Smooth muscle cell (in vitro differentiated cells): Measurements from ENCODE around the gene AK8. TPM values are rescaled to one million over a fixed set of nuclear protein-coding genes. Genes with fewer than 3 reads are reported as not detected.

Experiments used
- DNase-seq: peaks from one replicate; lab custom pipeline; 2025; ENCODE audit not compliant: unreplicated experiment; lab: John Stamatoyannopoulos, UW
- H2AFZ ChIP-seq: fragments of 200-600 bp; sonication (generic); 2 replicates; pipeline ENCODE4 v1.6.0; 2016; ENCODE audit warnings: antibody characterized with exemption, low read depth, mild to moderate bottlenecking
- H3F3A ChIP-seq: fragments of 200-600 bp; sonication (generic); 2 replicates; pipeline ENCODE4 v1.6.0; 2017; ENCODE audit warnings: antibody characterized with exemption, low read depth
- H3K27ac ChIP-seq: fragments of 200-600 bp; sonication (generic); 2 replicates; pipeline ENCODE4 v1.5.1; 2016; ENCODE audit warnings: low read depth, mild to moderate bottlenecking
- H3K27me3 ChIP-seq: fragments of 200-600 bp; sonication (generic); 2 replicates; pipeline ENCODE4 v1.6.1; 2016; ENCODE audit warnings: low read depth, mild to moderate bottlenecking
- H3K36me3 ChIP-seq: fragments of 200-600 bp; sonication (generic); 2 replicates; pipeline ENCODE4 v1.5.1; 2016; ENCODE audit warnings: low read depth
- H3K4me1 ChIP-seq: fragments of 200-600 bp; sonication (generic); 2 replicates; pipeline ENCODE4 v1.5.1; 2016; ENCODE audit warnings: low read depth
- H3K4me2 ChIP-seq: fragments of 200-600 bp; sonication (generic); 2 replicates; pipeline ENCODE4 v1.6.0; 2016; ENCODE audit warnings: mild to moderate bottlenecking
- H3K4me3 ChIP-seq: fragments of 200-600 bp; sonication (generic); 2 replicates; pipeline ENCODE4 v1.5.1; 2016; ENCODE audit warnings: mild to moderate bottlenecking
- H3K79me2 ChIP-seq: fragments of 200-600 bp; sonication (generic); 2 replicates; pipeline ENCODE4 v1.6.0; 2016; ENCODE audit warnings: low read depth, mild to moderate bottlenecking
- H3K9ac ChIP-seq: fragments of 200-600 bp; sonication (generic); 2 replicates; pipeline ENCODE4 v1.6.0; 2016; ENCODE audit warnings: low read depth
- H3K9me3 ChIP-seq: fragments of 200-600 bp; sonication (generic); replicated peaks from 2 replicates; pipeline ENCODE4 v1.5.1; 2016; ENCODE audit warnings: low read depth
- H4K20me1 ChIP-seq: fragments of 200-600 bp; sonication (generic); 2 replicates; pipeline ENCODE4 v1.6.0; 2016; ENCODE audit warnings: low read depth
- WGBS: methylation state at CpG from one replicate; pipeline ENCODE4 v1.1.7; 2016; ENCODE audit warnings: low lambda C conversion rate; 5-methylcytosine and 5-hydroxymethylcytosine counted together
- polyA plus RNA-seq: library from polyadenylated mRNA; unstranded; fragments of >200 nt; fragmentation: Nextera tagmentation; extraction: Ambion mirVana; gene quantifications from 2 replicates; pipeline ENCODE4 v1.2.1, GENCODE V29; 2016
- total RNA-seq: library from RNA; depleted of rRNA; stranded (reverse); fragments of >200 nt; gene quantifications from 2 replicates; pipeline ENCODE4 v1.2.3, GENCODE V29; 2014
- TF ChIP-seq, protein P1 (sequence below): fragments of 200-600 bp; sonication (generic); IDR thresholded peaks from 2 replicates; pipeline ENCODE4 v1.5.1; 2017; ENCODE audit warnings: borderline replicate concordance, mild to moderate bottlenecking, antibody characterized with exemption; ENCODE audit not compliant: insufficient read depth, poor library complexity, severe bottlenecking

The AK8 gene, protein sequence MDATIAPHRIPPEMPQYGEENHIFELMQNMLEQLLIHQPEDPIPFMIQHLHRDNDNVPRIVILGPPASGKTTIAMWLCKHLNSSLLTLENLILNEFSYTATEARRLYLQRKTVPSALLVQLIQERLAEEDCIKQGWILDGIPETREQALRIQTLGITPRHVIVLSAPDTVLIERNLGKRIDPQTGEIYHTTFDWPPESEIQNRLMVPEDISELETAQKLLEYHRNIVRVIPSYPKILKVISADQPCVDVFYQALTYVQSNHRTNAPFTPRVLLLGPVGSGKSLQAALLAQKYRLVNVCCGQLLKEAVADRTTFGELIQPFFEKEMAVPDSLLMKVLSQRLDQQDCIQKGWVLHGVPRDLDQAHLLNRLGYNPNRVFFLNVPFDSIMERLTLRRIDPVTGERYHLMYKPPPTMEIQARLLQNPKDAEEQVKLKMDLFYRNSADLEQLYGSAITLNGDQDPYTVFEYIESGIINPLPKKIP
- 0.18 and 0.67 TPM in 2 replicates for total RNA-seq
- polyA plus RNA-seq, result 1.2 and 1.4 TPM in 2 replicates

DNA sequence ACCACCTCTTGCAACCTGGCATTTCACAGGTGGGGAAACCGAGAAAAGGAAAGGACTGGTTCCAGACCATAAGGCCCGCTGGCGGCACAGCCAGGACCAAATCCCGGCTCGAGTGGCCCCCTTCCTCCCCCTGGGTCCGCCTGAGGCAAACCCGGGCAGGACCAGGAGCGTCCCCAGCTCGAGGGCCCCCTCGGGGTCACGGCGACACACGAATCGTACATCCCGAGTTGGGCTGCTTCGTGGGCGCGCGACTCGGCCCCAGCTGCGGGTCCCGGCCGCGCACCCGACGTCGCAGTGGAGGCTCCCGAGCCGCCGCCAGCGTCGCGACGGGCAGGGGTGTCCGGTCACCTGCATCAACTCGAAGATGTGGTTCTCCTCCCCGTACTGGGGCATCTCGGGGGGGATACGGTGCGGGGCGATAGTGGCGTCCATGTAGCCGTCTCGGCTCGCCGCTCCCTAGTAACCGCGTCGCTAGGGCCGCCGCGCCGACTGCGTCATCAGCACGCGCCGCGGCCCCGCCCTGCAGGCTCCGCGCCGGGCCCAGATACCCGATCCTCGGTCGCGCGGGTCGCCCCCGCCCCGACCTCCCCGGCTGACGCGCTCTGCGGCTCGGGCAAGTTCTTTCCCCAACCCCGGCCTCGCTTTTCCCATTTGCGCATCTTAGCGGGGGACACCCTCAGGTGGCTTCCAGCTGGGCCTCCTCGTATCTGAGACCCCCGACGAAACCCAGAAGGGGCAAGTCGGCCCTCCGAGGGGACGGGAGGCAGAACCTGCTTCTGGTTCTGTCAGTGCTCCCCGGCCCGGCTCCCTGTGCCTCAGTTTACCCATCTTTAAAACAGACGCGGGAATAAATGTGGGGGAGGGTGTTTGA, at the start of gene AK8:
Gene AK8, minus strand, starts transcription at position 461 of the 871 bp plus-strand sequence. Its CDS starts 29 bp downstream, at position 432.
- WGBS, result 2% methylated on average over 71 of the region's 89 CpGs
- Histone ChIP-seq H3K4me1 (no peaks in the 10 kb centered on the region), H3K4me2 (peak within 1 kb of the TSS; percentile 92), H3K36me3 (no peaks in the 10 kb centered on the region), H3K4me3 (peak within 1 kb of the TSS; percentile 92), H2AFZ (peak within 1 kb of the TSS; percentile 99), H3K79me2 (no peaks in the 10 kb centered on the region), H3K9ac (peak within 1 kb of the TSS; percentile 97), H3K9me3 (no peaks in the 10 kb centered on the region), H3K27me3 (no peaks in the 10 kb centered on the region), H4K20me1 (no peaks in the 10 kb centered on the region), H3F3A (peaks cover 10% of the 10 kb centered on the region), H3K27ac (peak within 1 kb of the TSS; percentile 91)
- DNase-seq, result peak; percentile 34
- TF ChIP-seq, protein P1, sequence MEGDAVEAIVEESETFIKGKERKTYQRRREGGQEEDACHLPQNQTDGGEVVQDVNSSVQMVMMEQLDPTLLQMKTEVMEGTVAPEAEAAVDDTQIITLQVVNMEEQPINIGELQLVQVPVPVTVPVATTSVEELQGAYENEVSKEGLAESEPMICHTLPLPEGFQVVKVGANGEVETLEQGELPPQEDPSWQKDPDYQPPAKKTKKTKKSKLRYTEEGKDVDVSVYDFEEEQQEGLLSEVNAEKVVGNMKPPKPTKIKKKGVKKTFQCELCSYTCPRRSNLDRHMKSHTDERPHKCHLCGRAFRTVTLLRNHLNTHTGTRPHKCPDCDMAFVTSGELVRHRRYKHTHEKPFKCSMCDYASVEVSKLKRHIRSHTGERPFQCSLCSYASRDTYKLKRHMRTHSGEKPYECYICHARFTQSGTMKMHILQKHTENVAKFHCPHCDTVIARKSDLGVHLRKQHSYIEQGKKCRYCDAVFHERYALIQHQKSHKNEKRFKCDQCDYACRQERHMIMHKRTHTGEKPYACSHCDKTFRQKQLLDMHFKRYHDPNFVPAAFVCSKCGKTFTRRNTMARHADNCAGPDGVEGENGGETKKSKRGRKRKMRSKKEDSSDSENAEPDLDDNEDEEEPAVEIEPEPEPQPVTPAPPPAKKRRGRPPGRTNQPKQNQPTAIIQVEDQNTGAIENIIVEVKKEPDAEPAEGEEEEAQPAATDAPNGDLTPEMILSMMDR, result no peak

DNA sequence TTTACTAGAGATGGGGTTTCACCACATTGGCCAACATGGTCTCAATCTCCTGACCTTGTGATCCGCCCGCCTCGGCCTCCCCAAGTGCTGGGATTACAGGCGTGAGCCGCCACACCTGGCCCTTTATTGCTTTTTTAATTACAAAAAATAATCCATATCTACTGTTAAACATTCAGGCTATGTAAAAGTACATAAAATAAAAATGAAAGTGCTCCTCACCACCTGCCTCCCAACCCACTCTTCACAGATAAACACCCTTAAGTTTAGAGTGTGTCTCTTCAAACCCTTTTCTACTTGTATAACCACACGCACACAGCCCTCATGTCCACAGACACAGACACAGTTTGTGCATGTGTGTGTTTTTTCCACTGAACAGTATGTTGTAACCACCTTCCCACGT, 49.6 kb upstream of the AK8 start:
- no peak for DNase-seq
- Histone ChIP-seq H4K20me1 (peaks cover 30% of the 10 kb centered on the region), H3K27me3 (no peaks in the 10 kb centered on the region), H3K36me3 (peaks cover 28% of the 10 kb centered on the region), H3K9me3 (no peaks in the 10 kb centered on the region), H3K4me1 (no peaks in the 10 kb centered on the region), H2AFZ (no peak overlapping the region), H3F3A (no peaks in the 10 kb centered on the region), H3K79me2 (peaks cover 2% of the 10 kb centered on the region), H3K4me2 (no peak overlapping the region), H3K27ac (no peak overlapping the region), H3K9ac (no peak overlapping the region), H3K4me3 (no peak overlapping the region)
- TF ChIP-seq, protein P1, result no peak
- 98% methylated on average over 7 of the region's 7 CpGs for WGBS

DNA sequence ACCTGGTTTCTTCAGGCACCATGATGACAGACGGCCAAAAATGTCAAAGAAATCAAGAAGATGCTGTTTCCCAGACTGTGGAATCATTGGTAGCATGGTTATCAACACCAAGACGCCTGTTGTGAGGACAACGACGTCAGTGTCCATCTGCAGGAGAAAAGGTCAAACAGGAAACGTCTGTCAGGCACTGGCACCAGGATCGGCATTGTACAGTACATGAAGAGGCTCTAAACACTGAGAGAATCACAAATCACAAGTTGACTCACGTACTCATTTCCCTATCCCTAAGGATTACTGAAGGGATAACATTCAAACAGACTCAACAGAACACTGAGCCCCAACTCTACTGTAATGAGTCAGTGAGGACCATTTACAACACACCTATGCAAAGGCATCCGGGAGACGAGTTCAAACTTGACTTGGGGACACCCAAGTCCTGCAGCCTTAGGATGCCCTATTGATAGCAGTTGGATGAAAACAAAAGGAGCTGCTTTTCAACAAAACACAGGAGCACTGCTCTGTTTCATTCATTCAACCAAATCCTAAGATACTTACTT, 45.3 kb upstream of the AK8 start:
- H3K4me1 ChIP-seq, result no peaks in the 10 kb centered on the region
- no peak overlapping the region for H3K4me2 ChIP-seq
- H3F3A ChIP-seq, result no peaks in the 10 kb centered on the region
- H3K9ac ChIP-seq, result no peak overlapping the region
- H3K36me3 ChIP-seq, result peaks cover 31% of the 10 kb centered on the region
- no peak for DNase-seq
- no peaks in the 10 kb centered on the region for H3K9me3 ChIP-seq
- H3K79me2 ChIP-seq, result no peaks in the 10 kb centered on the region
- H3K4me3 ChIP-seq, result no peak overlapping the region
- no peak overlapping the region for H2AFZ ChIP-seq
- peak overlapping the region; percentile 40 for H3K27ac ChIP-seq
- WGBS, result 63% methylated on average over 9 of the region's 9 CpGs
- TF ChIP-seq, protein P1, result no peak
- no peaks in the 10 kb centered on the region for H3K27me3 ChIP-seq
- peaks cover 9% of the 10 kb centered on the region for H4K20me1 ChIP-seq
